Activated naive CD8-positive, alpha-beta T cell treated with anti-CD3 and anti-CD28 coated beads, Interleukin-2, amount 50 U/mL, for 16 hours (primary cell): ENCODE measurements around the gene ZNF568.
A peak's percentile ranks its signal among the peaks of the same experiment; 100 is the strongest.

Experiments used
- DNase-seq: peaks from one replicate; pipeline ENCODE4 v3.0.0-alpha.2; 2020; ENCODE audit warnings: low read depth, low spot score

ZNF568 gene

DNA sequence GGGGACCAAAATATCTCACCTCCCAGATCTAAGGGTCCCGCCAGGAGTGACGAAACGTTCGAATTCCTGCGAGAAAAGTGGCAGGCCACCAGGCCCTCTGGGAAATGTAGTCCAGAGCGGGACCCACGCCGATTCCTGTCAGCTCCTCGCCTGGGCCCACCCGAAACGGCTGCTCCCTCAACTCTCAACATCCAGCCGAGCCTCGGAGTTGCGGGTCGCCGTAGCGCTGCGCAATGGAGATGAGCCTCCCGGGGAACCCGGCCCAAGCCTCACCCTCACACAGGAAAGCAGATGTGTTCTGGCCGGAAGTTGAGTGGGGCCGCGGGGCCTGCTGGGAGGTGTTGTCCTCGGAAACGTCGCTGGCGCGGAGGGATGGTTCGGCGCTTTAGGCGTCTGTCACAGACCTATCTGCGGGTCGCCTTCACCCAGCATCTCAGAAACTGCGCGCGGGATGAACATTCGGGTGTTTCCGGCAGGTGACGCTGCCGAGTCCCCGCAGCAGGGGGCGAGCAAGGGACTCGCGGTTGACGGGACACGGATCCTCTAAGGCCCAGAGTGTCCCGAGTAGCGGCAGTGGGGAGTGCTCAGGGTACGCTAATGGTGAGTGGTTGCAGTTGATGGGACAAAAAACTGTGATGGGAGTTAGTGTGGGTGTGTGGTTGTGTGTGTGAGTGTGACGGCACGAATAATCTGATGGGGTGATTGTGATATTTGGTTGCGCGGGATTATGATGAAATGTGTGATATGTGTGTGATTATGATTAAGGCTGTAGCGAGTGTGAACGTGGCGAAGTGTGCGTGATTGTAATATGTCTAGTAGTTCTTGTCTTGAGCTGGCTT is at the start of gene ZNF568, which contains the start of gene ZNF829:
TSS of gene ZNF568 (plus strand) at position 341 of the 839 bp plus-strand sequence. CDS start 6,439 bp downstream, outside the sequence.
TSS of gene ZNF829 (minus strand) at position 300 of the 839 bp plus-strand sequence. CDS start 1,124 bp downstream, outside the sequence.
- peak; percentile 78 for DNase-seq

GRCh38 chr19:36876993-36877938 is 38.9 kb upstream of the ZNF568 start:
- DNase-seq = no peak

GRCh38 chr19:36891768-36892357 is 24.3 kb upstream of the ZNF568 start:
- DNase-seq = no peak

- no peak for DNase-seq
Observed at GRCh38 chr19:36894849-36895383, 21.2 kb upstream of the ZNF568 start.

GRCh38 chr19:36898422-36898821 is 17.7 kb upstream of the ZNF568 start:
- DNase-seq = no peak

DNA sequence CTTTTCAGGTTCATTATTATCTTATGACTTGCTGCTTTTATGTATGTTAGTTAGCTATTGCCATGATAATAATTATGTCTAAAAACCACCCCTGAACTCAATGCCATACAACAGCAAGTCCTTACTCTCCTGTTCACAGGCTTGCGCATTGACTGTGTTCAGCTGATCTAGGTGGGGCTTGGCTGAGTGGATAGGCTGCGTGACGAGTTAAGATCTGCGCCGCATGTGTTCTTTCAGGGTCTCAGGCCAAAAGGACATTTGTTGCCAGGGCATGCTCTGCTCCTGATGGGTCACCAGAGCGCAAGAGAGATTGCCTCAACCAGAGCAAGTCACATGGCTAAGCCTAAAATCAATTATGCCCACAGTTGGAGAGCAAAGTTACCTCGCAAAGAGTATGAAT is 859 bp downstream of the ZNF568 start:
- no peak for DNase-seq

DNA sequence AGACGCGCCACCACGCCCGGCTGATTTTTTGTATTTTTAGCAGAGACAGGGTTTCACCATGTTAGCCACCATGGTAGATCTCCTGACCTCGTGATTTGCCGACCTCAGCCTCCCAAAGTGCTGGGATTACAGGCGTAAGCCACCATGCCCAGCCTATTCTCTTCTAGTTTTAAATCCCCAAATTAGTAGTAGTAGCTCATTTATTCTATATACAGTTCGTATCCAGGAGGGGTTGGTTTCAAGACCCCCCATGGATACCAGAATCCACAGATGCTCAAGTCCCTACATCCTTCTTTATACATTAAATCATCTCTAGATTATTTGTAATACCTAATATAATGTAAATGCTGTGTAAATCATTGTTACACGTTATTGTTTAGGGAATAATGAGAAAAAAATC is 2.0 kb downstream of the ZNF568 start:
- no peak for DNase-seq

- DNase-seq = no peak
Observed at GRCh38 chr19:36931684-36932083, 15.6 kb downstream of the ZNF568 start.

DNA sequence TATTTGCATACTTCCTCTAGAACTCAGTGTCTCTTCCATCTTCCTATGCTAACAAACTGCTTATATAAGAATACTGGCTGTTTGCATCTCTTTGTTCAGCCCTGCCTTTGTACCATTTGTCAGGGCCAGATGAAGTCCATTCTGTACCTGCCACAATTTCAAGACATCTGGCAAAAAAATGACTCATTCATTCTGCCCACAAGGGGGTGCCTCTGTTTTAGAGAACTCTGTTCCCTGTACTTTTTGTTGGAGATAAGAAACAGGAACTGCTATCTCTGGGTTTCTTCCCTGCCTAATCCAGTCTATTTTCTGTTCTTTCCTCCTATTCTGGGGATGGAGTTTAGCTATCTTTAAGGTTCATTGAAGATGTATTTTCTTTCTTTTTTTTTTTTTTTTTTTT is 23.0 kb downstream of the ZNF568 start:
- no peak for DNase-seq

DNA sequence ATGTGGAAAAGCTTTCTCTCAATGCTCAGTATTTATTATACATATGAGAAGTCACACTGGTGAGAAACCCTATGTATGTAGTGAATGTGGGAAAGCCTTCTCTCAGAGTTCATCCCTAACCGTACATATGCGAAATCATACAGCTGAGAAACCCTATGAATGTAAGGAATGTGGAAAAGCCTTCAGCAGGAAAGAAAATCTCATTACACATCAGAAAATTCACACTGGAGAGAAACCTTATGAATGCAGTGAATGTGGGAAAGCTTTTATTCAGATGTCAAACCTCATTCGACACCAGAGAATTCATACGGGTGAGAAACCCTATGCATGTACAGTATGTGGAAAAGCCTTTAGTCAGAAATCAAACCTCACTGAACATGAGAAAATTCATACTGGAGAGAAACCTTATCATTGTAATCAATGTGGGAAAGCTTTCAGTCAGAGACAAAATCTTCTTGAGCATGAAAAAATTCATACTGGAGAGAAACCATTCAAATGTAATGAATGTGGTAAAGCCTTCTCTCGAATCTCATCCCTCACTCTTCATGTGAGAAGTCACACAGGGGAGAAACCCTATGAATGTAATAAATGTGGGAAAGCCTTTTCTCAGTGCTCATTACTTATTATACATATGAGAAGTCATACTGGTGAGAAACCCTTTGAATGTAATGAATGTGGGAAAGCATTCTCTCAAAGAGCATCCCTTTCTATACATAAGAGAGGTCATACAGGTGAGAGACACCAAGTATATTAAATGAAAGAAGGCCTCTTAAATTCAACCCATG is 34.4 kb downstream of the ZNF568 start:
- DNase-seq = no peak

- DNase-seq = no peak
Observed at GRCh38 chr19:36962346-36962745, 46.2 kb downstream of the ZNF568 start.

DNA sequence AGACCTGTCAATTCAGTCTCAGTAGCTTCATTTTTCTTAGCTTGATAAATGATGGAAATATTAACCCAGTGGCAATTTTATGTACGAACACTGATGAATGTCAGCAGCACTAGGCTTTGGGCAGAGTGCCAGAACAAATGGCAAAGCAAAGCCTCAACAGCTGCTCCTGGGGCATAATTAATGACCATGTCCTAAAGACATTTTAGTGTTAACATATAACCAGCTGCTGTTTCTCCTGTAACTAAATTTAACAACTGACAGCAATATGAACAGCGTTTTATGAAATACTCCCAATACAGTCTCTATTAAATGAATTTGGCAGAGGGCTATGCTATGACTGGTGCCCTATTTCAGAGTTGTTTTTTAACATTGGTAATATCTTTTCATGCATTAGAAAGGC is 47.1 kb downstream of the ZNF568 start:
- DNase-seq = no peak

GRCh38 chr19:36972571-36972970 is 56.4 kb downstream of the ZNF568 start:
- DNase-seq = no peak

DNA sequence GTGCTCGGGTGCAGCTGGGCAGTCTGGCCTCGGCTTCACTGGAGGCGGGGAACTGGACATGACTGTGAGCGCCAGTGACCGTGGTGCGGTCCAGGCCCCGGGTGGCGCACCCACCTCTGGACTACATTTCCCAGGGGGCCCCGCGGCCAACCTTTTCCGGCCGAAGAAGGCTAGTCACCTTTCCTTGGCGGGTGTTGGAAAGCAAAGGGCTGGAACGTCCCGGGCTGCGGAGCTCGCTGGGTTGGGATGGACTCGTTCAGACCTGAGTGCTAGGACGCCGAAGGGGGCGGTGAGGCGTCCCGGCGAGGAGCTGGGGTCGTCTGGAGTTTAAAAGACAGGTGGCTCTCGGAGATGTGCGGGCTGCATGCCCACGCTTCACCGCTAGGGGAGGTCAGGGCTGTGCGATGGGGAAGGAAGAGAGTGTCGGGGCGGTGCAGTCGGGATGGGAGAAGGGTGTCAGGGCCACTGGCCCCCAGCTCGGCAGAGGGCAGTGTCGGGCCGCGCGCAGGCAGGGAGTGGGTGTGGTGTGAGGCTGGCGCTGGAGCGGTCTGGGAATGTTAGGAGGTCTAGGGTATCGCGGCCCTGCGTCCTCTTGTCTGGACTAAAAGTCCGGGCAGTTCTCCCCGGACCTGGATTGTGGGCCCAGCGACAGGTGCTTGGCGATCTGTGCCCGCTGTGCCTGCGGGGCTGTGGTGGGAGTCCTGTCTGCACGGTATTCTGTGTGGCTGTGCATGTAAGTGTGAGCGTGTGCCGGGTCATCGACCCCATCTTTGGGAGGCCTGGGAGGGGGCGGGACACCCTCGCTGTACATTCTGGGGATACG is 57.1 kb downstream of the ZNF568 start:
- peak; percentile 39 for DNase-seq

DNA sequence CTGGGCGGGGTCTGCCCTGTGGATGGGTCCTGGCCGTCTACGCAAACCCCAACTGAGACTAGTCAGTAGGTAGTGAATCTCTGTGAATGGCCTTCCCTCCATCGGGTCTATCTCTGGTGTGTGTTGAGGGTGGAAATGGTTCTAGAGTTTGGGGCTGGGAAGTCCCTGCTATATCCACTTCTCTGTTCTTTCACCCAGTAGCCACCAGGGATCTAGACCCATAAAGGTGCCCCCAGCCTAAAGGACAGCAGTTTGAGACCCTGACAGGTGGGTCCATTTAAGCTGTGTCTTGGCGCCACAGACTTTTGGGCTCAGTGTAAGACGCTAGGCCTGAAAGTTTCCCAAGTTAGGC is 57.7 kb downstream of the ZNF568 start:
- no peak for DNase-seq

DNA sequence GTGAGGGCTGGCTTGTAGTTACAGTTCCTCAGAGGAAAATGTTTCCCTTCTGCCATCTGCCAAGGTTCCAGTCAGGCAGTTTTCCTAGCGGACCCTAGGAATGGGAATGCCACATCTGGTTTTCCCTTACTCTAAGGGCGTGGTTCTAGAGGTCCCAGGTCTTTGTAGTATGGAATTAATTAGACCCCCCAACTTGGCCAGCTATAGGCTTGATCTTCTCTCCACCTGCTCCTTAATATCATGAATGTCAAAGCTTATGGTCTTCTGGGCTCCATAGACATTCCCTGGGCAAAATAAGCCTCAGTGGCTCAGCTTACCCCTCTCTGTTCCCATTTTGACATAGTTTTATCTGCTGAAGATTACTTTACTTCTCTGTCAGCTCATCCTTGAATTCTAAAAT is 70.0 kb downstream of the ZNF568 start:
- no peak for DNase-seq

DNA sequence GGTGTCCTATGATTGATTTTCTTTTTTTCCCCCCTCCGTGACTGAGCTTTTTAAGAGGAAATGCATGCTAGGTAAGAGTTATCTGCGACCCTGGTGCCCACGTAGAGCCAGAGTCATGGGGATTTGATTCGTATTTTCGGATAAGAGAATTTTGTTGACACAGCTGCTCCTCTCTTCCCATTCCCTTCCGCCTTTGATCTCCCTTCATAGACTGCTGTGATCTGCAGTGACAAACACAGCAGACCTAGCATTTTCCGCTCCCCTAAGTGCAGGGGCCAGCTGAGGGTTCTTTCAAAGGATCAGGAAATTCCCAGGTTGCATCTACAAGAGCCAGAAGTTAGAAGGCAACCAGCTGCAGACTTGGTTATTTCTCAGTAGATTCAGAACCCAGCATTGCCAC is 70.5 kb downstream of the ZNF568 start:
- DNase-seq = no peak

DNA sequence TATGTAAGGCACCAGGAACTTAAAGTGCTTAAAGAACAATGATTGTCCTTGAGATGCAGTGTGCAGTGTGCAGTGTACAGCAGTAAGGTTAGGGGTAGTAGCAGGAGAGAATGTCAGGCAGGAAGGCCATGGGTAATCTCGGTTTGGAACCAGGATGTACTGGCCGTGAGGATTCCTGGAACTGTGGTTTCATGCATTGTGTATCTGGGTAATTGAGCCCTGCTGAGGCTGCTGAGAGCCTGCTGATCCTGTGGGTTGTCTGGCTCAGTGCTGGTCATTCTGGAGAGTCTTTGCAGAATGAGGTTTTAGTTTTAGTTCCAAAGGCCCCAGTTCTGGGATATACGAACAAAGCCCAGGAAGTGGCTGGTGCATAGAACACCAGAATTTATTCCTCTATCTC is 71.0 kb downstream of the ZNF568 start:
- DNase-seq = no peak

- DNase-seq = no peak
Observed at GRCh38 chr19:36997152-36997842, 81.2 kb downstream of the ZNF568 start.

DNA sequence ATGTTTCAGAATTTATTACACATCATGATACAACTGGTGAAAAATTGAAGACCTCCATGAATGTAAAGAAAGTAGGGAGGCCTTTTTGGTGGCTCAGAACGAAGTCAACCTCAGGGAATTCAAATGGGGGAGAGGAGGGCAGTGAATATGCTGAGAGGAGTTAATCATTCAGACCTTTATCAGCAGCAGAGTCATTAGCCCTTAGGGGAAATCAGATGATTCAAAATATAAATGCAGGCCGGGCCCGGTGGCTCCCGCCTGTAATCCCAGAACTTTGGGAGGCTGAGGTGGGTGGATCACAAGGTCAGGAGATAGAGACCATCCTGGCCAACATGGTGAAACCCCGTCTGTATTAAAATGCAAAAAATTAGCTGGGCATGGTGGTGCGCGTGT is 81.7 kb downstream of the ZNF568 start:
- DNase-seq = no peak
